VCaP (cell line): ENCODE measurements around the gene SEPSECS.
A peak's percentile ranks its signal among the peaks of the same experiment; 100 is the strongest.

Source experiments
- H3K27ac ChIP-seq: fragments of 450-650 bp; 2 replicates; pipeline ENCODE4 v1.5.1; 2017
- CTCF ChIP-seq: fragments of 450-650 bp; conservative IDR thresholded peaks from 2 replicates; pipeline ENCODE4 v1.5.1; 2017; ENCODE audit warnings: mild to moderate bottlenecking, moderate library complexity

SEPSECS gene

DNA sequence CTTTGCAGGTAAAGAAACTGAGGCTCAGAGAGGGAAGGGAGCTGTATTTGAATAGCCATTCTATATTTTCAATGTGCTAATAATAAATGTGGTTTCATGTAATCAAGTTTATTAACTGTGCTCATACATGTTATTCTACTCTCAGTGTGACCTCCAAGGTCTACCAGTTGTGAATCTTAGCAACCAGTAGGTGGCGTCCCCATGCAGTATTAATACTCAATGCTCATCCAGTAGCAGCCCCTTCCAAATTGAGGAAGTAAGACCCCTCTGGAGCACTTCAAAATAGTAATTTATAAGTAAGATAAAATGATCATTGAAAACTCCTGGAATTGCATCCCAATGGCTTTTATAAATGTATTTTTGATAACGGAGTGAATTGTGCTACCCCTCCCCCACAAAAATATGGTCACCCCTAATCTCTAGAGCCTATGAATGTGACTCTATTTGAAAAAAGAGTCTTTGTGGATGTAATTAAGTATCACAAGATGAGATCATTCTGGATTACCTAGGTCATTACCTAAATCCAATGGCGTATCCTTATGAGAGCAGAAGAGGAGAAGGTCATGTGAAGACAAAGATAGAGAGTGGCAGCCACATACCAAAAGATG, 20.4 kb upstream of the SEPSECS start:
- peak; percentile 73 for TF ChIP-seq CTCF
- no peak overlapping the region for H3K27ac ChIP-seq

DNA sequence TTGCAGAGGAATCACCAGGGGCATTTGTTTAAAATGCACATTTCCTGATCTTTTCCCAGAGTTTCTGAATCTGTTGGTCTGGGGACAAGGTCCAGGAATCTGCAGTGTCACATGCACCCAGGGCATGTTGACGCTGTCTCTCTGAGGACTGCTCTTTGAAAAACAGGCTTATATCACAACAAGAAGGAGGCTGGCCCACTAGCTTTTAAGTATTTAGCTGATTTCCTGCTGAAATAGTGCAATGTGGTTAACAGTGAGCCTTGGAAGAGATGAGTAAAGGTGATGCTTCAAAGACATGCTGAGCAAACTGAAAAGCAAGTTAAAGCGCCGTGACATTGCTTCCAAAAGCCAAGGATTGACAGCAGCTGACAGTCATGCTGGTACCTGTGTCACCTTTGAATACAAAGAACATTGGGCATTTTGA, 18.6 kb upstream of the SEPSECS start:
- no peak overlapping the region for H3K27ac ChIP-seq
- TF ChIP-seq CTCF, result no peak

GRCh38 chr4:25177147-25177546, 16.9 kb upstream of the SEPSECS start:
- no peak overlapping the region for H3K27ac ChIP-seq
- TF ChIP-seq CTCF, result no peak

DNA sequence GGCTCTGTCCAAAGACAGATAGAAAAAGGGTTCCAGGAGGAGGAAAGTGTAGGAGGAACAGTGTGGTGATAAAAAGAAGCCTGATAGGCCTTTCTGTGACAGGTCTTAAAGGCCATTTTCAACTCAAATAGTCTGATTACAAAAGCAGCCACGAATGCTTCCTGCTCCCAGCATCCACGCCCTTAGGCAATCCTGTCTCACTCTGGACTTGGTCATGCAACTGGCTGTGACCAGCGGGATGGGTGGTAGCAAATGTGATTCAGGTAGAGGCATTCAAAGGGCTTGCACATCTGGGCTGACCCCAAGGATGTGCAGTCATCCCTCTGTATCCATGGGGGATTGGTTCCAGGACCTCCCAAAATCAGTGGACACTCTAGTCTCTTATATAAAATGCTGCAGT, 14.4 kb upstream of the SEPSECS start:
- TF ChIP-seq CTCF, result no peak
- no peak overlapping the region for H3K27ac ChIP-seq

DNA sequence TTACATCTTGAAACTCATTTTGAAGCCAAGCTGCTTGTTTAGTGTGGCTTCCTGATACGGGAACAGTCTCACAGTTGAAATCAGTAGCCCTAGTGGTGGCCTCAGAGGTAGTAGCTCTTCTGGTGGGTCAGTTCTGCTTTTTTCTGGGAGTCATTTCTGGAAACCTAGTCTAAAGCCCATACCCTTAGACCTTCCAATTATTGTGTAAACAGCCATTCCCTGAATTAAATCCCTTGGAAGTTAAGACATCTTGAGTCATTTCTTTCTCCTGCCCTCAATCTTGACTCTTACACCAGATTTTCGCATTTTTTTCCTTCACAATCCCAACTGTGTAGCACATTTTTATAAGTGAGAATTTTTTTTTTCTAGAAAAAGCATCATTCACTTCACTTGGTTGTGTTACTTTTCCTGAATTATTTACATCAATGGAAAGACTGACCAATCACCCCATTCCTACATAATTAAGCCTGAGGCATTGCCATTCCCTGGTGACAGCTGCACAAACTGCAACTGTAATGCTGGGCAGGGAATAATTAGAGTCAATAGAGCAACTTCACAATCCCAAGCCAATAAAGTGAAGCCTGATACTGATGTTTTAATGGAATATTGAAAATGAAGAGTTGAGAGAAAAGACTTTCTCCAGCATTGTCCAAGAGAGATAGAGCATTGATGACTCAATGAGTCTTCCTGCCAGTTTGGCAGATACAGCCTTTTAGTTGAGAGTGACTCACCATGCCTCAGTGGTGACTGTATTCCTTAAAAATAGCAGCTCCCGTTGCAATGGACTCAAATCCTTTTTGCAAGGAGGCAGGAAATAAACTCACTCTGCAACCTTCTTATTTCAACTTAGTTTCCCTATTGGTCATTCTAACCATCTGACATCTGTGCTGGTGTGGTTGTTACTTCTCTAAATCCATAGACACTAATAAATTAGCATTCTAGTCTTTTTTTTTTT, 13.0 kb upstream of the SEPSECS start:
- H3K27ac ChIP-seq, result no peak overlapping the region
- no peak for TF ChIP-seq CTCF

GRCh38 chr4:25171201-25171865, 11.1 kb upstream of the SEPSECS start:
- no peak for TF ChIP-seq CTCF
- H3K27ac ChIP-seq, result no peak overlapping the region

DNA sequence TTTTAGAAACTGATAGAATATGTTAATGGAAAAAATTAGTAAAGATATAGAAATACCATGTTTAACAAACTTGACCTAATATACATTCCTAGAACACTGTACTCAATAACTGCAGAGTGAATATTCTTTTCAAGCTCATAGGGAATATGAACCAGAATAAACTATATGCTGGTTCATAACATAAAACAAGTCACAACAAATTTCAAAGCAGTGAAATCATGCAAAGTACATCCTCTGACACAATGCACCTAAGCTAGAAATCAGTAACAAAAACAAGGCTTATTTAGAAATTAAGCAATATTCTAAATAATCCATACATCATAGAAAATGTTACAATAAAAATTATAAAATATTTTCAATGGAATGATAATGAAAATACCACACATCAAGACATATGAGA, 9.2 kb upstream of the SEPSECS start:
- no peak for TF ChIP-seq CTCF
- no peak overlapping the region for H3K27ac ChIP-seq
